Lower leg skin (tissue), 4 donors: Measurements from ENCODE around the gene STK33. TPM values are rescaled to one million over a fixed set of nuclear protein-coding genes. Genes with fewer than 3 reads are reported as not detected.

ENCODE experiments used
- DNase-seq, 2 donors: peaks; one replicate each; pipeline ENCODE4 v3.0.0-alpha.2; 2019; ENCODE audit warnings: low spot score in 2 of 2
- H3K4me3 ChIP-seq: fragments of 200-600 bp; sonication (generic); 2 replicates; pipeline ENCODE4 v1.5.1; 2017; ENCODE audit warnings: mild to moderate bottlenecking, low read depth; ENCODE audit not compliant: poor library complexity, severe bottlenecking
- POLR2A ChIP-seq, 2 donors: fragments of 450-650 bp; IDR thresholded peaks; one replicate each; pipeline ENCODE4 v1.6.1; 2016 to 2017; ENCODE audit warnings: antibody characterized with exemption in 2 of 2, mild to moderate bottlenecking in 1 of 2, moderate library complexity in 1 of 2
- WGBS, 2 donors: methylation state at CpG; one replicate each; pipeline ENCODE4 v1.1.5; 2018; 5-methylcytosine and 5-hydroxymethylcytosine counted together
- intact Hi-C: fragments of 100-400 bp; cut with DNase I; formaldehyde crosslinking; loops from one replicate; pipeline ENCODE4 v1.15.0; 2023; ENCODE audit warnings: low total_unique reads
- total RNA-seq, 4 donors: library from RNA; depleted of rRNA; stranded (reverse); fragments of >200 nt; gene quantifications; one replicate each; pipeline ENCODE4 v1.1.0, GENCODE V29; 2016
- TF ChIP-seq, protein P1 (sequence below), 3 donors: fragments of 450-650 bp; IDR thresholded peaks; one replicate each; pipeline ENCODE4 v1.5.1; 2016; ENCODE audit warnings: antibody characterized with exemption in 3 of 3, mild to moderate bottlenecking in 3 of 3, moderate library complexity in 2 of 3

STK33 gene
- total RNA-seq, 4 donors from 2014 or later, result 0.23 to 6.5 (median 0.29) TPM; not detected in 1

DNA sequence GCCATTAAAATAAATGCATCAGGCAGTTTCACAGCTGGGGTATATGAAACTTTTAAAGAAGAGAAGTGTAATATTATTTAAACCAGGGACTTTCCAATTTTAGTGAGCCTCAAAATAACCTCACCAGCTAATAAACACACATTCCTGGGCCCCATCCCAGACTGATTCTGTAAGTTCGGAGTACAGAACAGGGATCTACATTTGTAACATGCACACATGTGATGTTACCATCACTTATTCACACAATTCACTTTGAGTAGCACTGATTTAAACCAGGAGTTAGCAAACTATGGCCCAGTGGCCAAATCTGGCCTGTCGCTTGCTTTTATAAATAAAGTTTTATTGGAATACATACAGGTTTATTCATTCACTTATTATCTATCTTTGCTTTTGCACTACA is 62.0 kb downstream of the STK33 start:
- TF ChIP-seq, protein P1, sequence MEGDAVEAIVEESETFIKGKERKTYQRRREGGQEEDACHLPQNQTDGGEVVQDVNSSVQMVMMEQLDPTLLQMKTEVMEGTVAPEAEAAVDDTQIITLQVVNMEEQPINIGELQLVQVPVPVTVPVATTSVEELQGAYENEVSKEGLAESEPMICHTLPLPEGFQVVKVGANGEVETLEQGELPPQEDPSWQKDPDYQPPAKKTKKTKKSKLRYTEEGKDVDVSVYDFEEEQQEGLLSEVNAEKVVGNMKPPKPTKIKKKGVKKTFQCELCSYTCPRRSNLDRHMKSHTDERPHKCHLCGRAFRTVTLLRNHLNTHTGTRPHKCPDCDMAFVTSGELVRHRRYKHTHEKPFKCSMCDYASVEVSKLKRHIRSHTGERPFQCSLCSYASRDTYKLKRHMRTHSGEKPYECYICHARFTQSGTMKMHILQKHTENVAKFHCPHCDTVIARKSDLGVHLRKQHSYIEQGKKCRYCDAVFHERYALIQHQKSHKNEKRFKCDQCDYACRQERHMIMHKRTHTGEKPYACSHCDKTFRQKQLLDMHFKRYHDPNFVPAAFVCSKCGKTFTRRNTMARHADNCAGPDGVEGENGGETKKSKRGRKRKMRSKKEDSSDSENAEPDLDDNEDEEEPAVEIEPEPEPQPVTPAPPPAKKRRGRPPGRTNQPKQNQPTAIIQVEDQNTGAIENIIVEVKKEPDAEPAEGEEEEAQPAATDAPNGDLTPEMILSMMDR (IDR thresholded peaks at IDR 0.05), result no peak
- TF ChIP-seq POLR2A (IDR thresholded peaks at IDR 0.05), result no peak
- 92 to 95% methylated on average over 2 of the region's 2 CpGs for WGBS, 2 donors
- no peak overlapping the region for H3K4me3 ChIP-seq
- no peak for DNase-seq
- intact Hi-C loops, result no loop called here

DNA sequence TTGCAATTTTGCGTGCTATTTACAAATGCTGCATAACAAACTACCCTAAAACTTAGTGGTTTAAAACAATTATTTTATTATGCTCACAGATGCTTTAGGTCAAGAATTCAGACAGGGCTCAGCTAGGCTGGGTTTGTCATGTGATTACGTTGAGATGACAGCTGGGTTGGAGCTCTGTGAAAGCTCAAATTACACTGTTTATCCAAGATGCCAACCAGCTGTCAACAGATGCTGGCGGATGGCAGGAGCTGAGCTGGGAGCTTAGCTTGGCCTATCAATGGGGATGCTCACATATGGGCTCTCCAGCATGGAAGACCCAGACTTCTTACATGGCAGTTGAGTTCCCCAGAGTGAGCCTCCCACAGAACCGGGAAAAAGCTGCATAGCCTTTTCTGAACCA is 62.7 kb downstream of the STK33 start:
- DNase-seq, result no peak

DNA sequence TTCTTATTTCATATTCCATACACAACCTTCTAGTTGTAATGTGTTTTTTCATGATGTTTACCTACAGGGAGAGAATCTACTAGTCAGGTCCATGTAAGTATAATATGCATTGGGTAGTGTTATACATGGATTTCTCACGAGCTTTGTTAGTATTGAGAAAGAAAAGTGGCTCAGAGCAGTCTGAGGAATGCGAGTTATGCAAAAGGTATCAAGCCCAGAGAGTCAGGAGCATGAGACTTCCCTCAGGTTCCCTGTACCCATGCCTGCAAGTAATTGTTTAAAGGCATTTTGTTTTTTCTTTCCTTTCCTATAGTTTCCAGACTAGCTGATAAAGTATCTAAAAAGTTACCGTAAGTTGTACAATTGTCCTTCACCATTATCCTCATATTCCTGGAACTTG is 66.1 kb downstream of the STK33 start:
- intact Hi-C loops, result no loop called here
- TF ChIP-seq, protein P1 (IDR thresholded peaks at IDR 0.05), result no peak
- TF ChIP-seq POLR2A (IDR thresholded peaks at IDR 0.05), result no peak
- WGBS, 2 donors, result 62 to 68% methylated on average over 3 of the region's 3 CpGs
- no peak for DNase-seq
- H3K4me3 ChIP-seq, result no peak overlapping the region

More for the DNA sequence above, 62.7 kb downstream of the STK33 start:
- TF ChIP-seq, protein P1 (IDR thresholded peaks at IDR 0.05), result no peak
- TF ChIP-seq POLR2A (IDR thresholded peaks at IDR 0.05), result no peak
- WGBS, 2 donors, result 62 to 70% methylated on average over 4 of the region's 4 CpGs
- intact Hi-C loops, result no loop called here
- no peak overlapping the region for H3K4me3 ChIP-seq

DNA sequence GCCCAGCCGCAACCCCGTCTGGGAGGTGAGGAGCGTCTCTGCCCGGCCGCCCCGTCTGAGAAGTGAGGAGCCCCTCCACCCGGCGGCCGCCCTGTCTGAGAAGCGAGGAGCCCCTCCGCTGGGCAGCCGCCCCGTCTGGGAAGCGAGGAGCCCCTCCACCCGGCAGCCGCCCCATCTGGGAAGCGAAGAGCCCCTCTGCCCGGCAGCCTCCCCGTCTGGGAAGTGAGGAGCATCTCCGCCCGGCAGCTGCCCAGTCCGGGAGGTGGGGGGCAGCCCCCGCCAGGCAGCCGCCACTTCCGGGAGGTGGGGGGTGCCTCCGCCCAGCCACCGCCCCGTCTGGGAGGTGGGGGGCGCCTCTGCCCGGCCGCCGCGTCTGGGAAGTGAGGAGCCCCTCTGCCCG is 70.6 kb downstream of the STK33 start:
- no peak for DNase-seq
- no peak overlapping the region for H3K4me3 ChIP-seq
- TF ChIP-seq, protein P1 (IDR thresholded peaks at IDR 0.05), result no peak
- no peak for TF ChIP-seq POLR2A (IDR thresholded peaks at IDR 0.05)
- 94 to 95% methylated on average over 12 to 28 of the region's 34 CpGs for WGBS, 2 donors
- intact Hi-C loops, result no loop called here

DNA sequence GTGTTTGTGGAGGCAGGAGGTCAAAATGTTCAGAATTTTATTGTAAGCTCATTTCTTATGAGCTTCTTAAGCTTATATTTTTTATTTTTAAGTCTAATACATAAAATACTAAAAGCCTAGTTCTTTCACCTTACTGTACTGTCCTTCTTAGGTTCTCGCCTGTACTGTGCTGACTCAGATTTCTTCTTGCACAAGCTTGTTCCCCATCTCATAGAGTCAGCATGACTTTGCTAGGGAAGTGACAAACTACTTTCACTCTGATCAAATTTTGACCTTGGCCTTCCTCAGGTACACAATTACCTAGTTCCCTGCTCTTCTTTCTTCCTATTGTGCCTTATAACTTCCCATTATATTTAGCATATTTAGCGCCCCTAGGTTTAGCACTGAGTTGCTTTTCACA is 81.5 kb downstream of the STK33 start:
- TF ChIP-seq, protein P1 (IDR thresholded peaks at IDR 0.05), result no peak
- TF ChIP-seq POLR2A (IDR thresholded peaks at IDR 0.05), result no peak
- no peak for DNase-seq
- H3K4me3 ChIP-seq, result no peak overlapping the region
- WGBS, 2 donors, result 83 to 95% methylated on average over 2 of the region's 2 CpGs
- intact Hi-C loops, result no loop called here

DNA sequence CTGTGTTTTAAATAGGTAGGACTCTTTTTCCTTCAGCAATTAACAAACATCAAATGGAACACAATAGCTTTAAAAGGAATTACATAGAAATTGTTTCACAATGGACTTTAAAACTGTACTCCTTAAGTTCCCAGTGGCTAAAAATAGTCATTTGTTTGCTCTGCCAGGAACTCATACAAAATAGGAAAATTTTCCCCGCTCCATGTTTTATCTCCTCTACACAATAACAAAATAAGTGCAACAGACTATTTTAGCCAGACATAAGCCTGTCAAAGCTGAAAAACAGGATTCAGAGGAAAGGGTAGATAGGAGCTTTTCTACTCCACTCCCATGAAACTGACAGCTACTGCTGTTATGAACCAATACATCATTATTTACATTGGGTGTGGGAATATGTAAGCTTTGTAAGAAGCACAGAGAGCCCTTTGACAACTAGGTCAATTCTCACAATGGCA is 90.1 kb downstream of the STK33 start:
- no peak overlapping the region for H3K4me3 ChIP-seq
- TF ChIP-seq POLR2A (IDR thresholded peaks at IDR 0.05), result no peak
- TF ChIP-seq, protein P1 (IDR thresholded peaks at IDR 0.05), result no peak
- 43 to 55% methylated on average over 1 of the region's 1 CpG for WGBS, 2 donors
- no peak for DNase-seq
- intact Hi-C loops, result no loop called here
